Measurements from ENCODE around the gene OR7D2. TPM values are rescaled to one million over a fixed set of nuclear protein-coding genes. Genes with fewer than 3 reads are reported as not detected.

OR7D2 gene
- total and polyA plus RNA-seq, 2 experiments from 2014 or later = not detected

- Histone ChIP-seq H3K4me3 (no peak overlapping the region), H3K79me2 (replicated peaks; ENCODE audit: insufficient read depth) (peaks cover 9% of the 10 kb centered on the region), H3K27ac (ENCODE audit: low read depth) (no peak overlapping the region), H3K4me2 (no peak overlapping the region), H3K4me1 (ENCODE audit: insufficient read depth) (no peaks in the 10 kb centered on the region), H3F3A (replicated peaks; ENCODE audit: low read depth) (no peaks in the 10 kb centered on the region), H4K20me1 (replicated peaks; ENCODE audit: insufficient read depth) (0 out of 2 replicates have a peak, but pooled peaks cover 7% of the 10 kb centered on the region), H3K27me3 (ENCODE audit: insufficient read depth) (no peaks in the 10 kb centered on the region), H2AFZ (no peak overlapping the region), H3K9me2 (ENCODE audit: insufficient read depth) (no peaks in the 10 kb centered on the region), H3K36me3 (ENCODE audit: insufficient read depth) (peaks cover 38% of the 10 kb centered on the region)
- TF ChIP-seq EZH2 (IDR thresholded peaks at IDR 0.05; ENCODE audit: low read depth, unreplicated experiment) = no peak
- no peak for TF ChIP-seq POLR2AphosphoS5 (IDR thresholded peaks at IDR 0.05; ENCODE audit: low read depth)
- no peak for TF ChIP-seq REST (IDR thresholded peaks at IDR 0.05; ENCODE audit: unreplicated experiment)
- TF ChIP-seq STAT1 (IDR thresholded peaks at IDR 0.05; ENCODE audit: unreplicated experiment) = no peak
- TF ChIP-seq ZNF331 (CRISPR knock-in tag; IDR thresholded peaks at IDR 0.05; ENCODE audit: low read depth) = no peak
- no peak for TF ChIP-seq NANOG (IDR thresholded peaks at IDR 0.05; ENCODE audit: borderline replicate concordance)
- TF ChIP-seq ZNF462 (CRISPR knock-in tag; IDR thresholded peaks at IDR 0.05) = no peak
- no peak for TF ChIP-seq JUNB (IDR thresholded peaks at IDR 0.05; ENCODE audit: unreplicated experiment)
- TF ChIP-seq ZNF114 (CRISPR knock-in tag; IDR thresholded peaks at IDR 0.05) = no peak
- TF ChIP-seq ETS1 (IDR thresholded peaks at IDR 0.05) = no peak
- TF ChIP-seq EZH2phosphoT487 (IDR thresholded peaks at IDR 0.05; ENCODE audit: unreplicated experiment) = no peak
- no peak for TF ChIP-seq CREB1 (CRISPR knock-in tag; IDR thresholded peaks at IDR 0.05; ENCODE audit: low read depth)
- TF ChIP-seq CTCF (conservative IDR thresholded peaks at IDR 0.05; ENCODE audit: low read depth in 2 of 2) = no peak
- H3K27ac Mint-ChIP-seq = no peak overlapping the region
- ATAC-seq (no peak), DNase-seq (ENCODE audit: low spot score) (no peak)
- no peaks in the 10 kb centered on the region for H3K4me1 Mint-ChIP-seq
- H3K27me3 Mint-ChIP-seq (ENCODE audit: insufficient read depth, low read depth, poor library complexity) = no peaks in the 10 kb centered on the region
- no peak overlapping the region for H3K4me3 Mint-ChIP-seq
- H3K9me3 Mint-ChIP-seq = peaks cover 55% of the 10 kb centered on the region
- H3K36me3 Mint-ChIP-seq (ENCODE audit: low read depth) = peaks cover 71% of the 10 kb centered on the region
Measured at GRCh38 chr19:9165261-9165660, 13.5 kb upstream of the OR7D2 start.
